HFFc6 (cell line): Measurements from ENCODE around the gene GCK. TPM values are rescaled to one million over a fixed set of nuclear protein-coding genes. Genes with fewer than 3 reads are reported as not detected.

Experiments used
- DNase-seq: peaks from one replicate; pipeline ENCODE4 v3.0.0-alpha.2; 2018
- H3K27ac Mint-ChIP-seq: 2 replicates; pipeline ENCODE4 v1.8.0; 2020; ENCODE audit warnings: mild to moderate bottlenecking, mixed read lengths
- H3K27me3 Mint-ChIP-seq: 2 replicates; pipeline ENCODE4 v1.8.0; 2021; ENCODE audit warnings: mild to moderate bottlenecking, moderate library complexity, mixed read lengths; ENCODE audit not compliant: insufficient read depth
- H3K36me3 Mint-ChIP-seq: 2 replicates; pipeline ENCODE4 v1.8.0; 2021; ENCODE audit warnings: low read depth, mixed read lengths
- H3K4me1 Mint-ChIP-seq: 2 replicates; pipeline ENCODE4 v1.8.0; 2020; ENCODE audit warnings: low read depth, mixed read lengths
- H3K4me3 Mint-ChIP-seq: 2 replicates; pipeline ENCODE4 v1.8.0; 2020; ENCODE audit warnings: mild to moderate bottlenecking, moderate library complexity, mixed read lengths
- H3K9me3 Mint-ChIP-seq: 2 replicates; pipeline ENCODE4 v1.8.0; 2020; ENCODE audit warnings: mild to moderate bottlenecking, mixed read lengths
- CTCF ChIP-seq: fragments of 200-600 bp; sonication (generic); IDR thresholded peaks from 2 replicates; pipeline ENCODE4 v1.5.0; 2021; ENCODE audit warnings: antibody characterized with exemption, mild to moderate bottlenecking
- total RNA-seq, 6 experiments: library from RNA; stranded (reverse); fragmentation: NEBNext Ultra II Directional; extraction: Animal tissue kit (Norgen Biotek cat#: 25700); gene quantifications; 2 replicates in 1 of 6; 3 replicates in 5 of 6; pipeline ENCODE4 v1.2.3, GENCODE V29; 2021

GCK gene
- total RNA-seq, 6 experiments from 2014 or later, result 0.11 to 0.26 (median 0.17) TPM; not detected in 2

GRCh38 chr7:44235066-44235465, 45.8 kb upstream of the GCK start:
- Mint-ChIP-seq H3K4me3 (no peak overlapping the region), H3K27ac (no peak overlapping the region), H3K36me3 (no peaks in the 10 kb centered on the region), H3K9me3 (no peaks in the 10 kb centered on the region), H3K27me3 (peaks cover 24% of the 10 kb centered on the region), H3K4me1 (no peaks in the 10 kb centered on the region)
- DNase-seq, result no peak
- TF ChIP-seq CTCF, result no peak

GRCh38 chr7:44232901-44233715, 43.9 kb upstream of the GCK start:
- TF ChIP-seq CTCF, result no peak
- H3K9me3 Mint-ChIP-seq, result no peaks in the 10 kb centered on the region
- no peak overlapping the region for H3K4me3 Mint-ChIP-seq
- peaks cover 19% of the 10 kb centered on the region for H3K27me3 Mint-ChIP-seq
- DNase-seq, result no peak
- no peaks in the 10 kb centered on the region for H3K4me1 Mint-ChIP-seq
- no peak overlapping the region for H3K27ac Mint-ChIP-seq
- H3K36me3 Mint-ChIP-seq, result no peaks in the 10 kb centered on the region

- DNase-seq, result no peak
- no peak overlapping the region for H3K4me3 Mint-ChIP-seq
- H3K9me3 Mint-ChIP-seq, result no peaks in the 10 kb centered on the region
- H3K36me3 Mint-ChIP-seq, result no peaks in the 10 kb centered on the region
- H3K4me1 Mint-ChIP-seq, result no peaks in the 10 kb centered on the region
- no peak overlapping the region for H3K27ac Mint-ChIP-seq
- TF ChIP-seq CTCF, result no peak
- peaks cover 19% of the 10 kb centered on the region for H3K27me3 Mint-ChIP-seq
These were observed 43.2 kb upstream of the GCK start for GRCh38 chr7:44232396-44232795.

- peaks cover 12% of the 10 kb centered on the region for H3K27me3 Mint-ChIP-seq
- no peak for TF ChIP-seq CTCF
- H3K4me3 Mint-ChIP-seq, result no peak overlapping the region
- no peaks in the 10 kb centered on the region for H3K36me3 Mint-ChIP-seq
- DNase-seq, result no peak
- no peaks in the 10 kb centered on the region for H3K4me1 Mint-ChIP-seq
- H3K27ac Mint-ChIP-seq, result no peak overlapping the region
- no peaks in the 10 kb centered on the region for H3K9me3 Mint-ChIP-seq
These were observed 41.8 kb upstream of the GCK start for GRCh38 chr7:44231088-44231487.

GRCh38 chr7:44230286-44230685, 41.0 kb upstream of the GCK start:
- H3K27ac Mint-ChIP-seq, result no peak overlapping the region
- H3K9me3 Mint-ChIP-seq, result no peaks in the 10 kb centered on the region

More at GRCh38 chr7:44230286-44230685, 41.0 kb upstream of the GCK start:
- H3K4me1 Mint-ChIP-seq, result no peaks in the 10 kb centered on the region
- H3K4me3 Mint-ChIP-seq, result no peak overlapping the region
- no peaks in the 10 kb centered on the region for H3K36me3 Mint-ChIP-seq
- peaks cover 18% of the 10 kb centered on the region for H3K27me3 Mint-ChIP-seq
- TF ChIP-seq CTCF, result no peak
- DNase-seq, result no peak
